ENCODE data around the gene PNMA6A. TPM values are rescaled to one million over a fixed set of nuclear protein-coding genes. Genes with fewer than 3 reads are reported as not detected.

PNMA6A gene
- total RNA-seq, 2 donors from 2014 or later = 1.3 to 2.1 TPM

Small RNA genes lying within 50 kb of the gene (small RNA-seq; reads per million reads assigned to genes)
- not detected for gene AC243428.1

Other genes starting within 250 kb of the PNMA6A start
- gene CETN2, start 241.7 kb upstream of the PNMA6A start, total RNA-seq = 10 to 100 TPM; 15.0 to 17.8 TPM
- gene NSDHL, start 241.4 kb upstream of the PNMA6A start, total RNA-seq = 10 to 100 TPM in 1 of 2 donors, 1 to 10 TPM in 1; 3.4 to 20.1 TPM
- 1 to 10 TPM; 2.0 to 6.5 TPM for gene ZNF185, start 174.4 kb upstream of the PNMA6A start, total RNA-seq
- gene PNMA5, start 78.3 kb upstream of the PNMA6A start, total RNA-seq = not detected
- under 1 TPM; 0.26 to 0.33 TPM for gene PNMA3, start 16.0 kb upstream of the PNMA6A start, total RNA-seq
- gene MAGEA1, start 106.8 kb downstream of the PNMA6A start, total RNA-seq = not detected
- not detected for gene PNMA6F, start 249.3 kb downstream of the PNMA6A start, total RNA-seq

Measured in body of pancreas (tissue), 2 donors.